NCI-H1105 (cell line): ENCODE results near the gene FREY1.
A peak's percentile ranks its signal among the peaks of the same experiment; 100 is the strongest.

Experiments used
- DNase-seq: peaks from one replicate; lab custom pipeline; 2025; lab: John Stamatoyannopoulos, UW

Gene FREY1

GRCh38 chr11:45870706-45871105 is 36.4 kb downstream of the FREY1 start:
- DNase-seq, result no peak

DNA sequence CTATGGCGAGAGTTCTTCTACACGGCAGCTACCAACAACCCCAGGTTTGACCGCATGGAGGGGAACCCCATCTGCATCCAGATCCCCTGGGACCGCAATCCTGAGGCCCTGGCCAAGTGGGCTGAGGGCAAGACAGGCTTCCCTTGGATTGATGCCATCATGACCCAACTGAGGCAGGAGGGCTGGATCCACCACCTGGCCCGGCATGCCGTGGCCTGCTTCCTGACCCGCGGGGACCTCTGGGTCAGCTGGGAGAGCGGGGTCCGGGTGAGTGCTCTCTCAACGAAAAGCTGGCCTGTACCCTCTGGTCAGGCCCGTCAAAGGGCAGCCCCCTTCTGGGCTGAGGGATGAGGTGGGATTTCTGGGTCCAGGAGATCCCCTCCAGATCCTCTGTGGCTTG is 37.5 kb downstream of the FREY1 start:
- DNase-seq, result no peak

GRCh38 chr11:45864041-45864440 is 43.0 kb downstream of the FREY1 start:
- no peak for DNase-seq

DNA sequence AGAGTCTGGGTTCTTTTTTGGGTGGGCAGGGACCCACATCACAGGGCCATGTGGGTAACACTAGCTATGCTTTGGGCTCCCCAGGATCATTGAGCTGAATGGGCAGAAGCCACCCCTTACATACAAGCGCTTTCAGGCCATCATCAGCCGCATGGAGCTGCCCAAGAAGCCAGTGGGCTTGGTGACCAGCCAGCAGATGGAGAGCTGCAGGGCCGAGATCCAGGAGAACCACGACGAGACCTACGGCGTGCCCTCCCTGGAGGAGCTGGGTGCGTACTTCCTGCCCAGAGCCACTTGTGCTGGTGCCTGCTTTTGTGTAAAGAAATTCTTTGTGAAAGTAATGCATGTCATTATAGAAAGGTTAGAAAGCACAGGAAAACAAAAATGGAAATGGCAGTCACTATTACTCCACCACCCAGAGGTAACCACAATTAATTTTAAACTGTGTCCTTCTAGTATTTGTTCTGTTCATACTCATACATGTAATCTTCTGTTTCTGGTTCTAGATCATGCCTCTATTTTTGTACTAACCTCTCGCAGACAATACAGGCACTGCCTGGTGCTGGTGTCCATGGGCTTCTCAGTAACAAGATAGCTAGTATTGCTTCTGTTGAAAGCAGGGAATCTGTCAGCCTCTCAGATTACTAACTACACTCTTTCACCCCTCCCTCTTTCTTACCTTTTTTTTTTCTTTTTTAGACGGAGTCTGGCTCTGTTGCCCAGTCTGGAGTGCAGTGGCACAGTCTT is 46.1 kb downstream of the FREY1 start:
- no peak for DNase-seq

- no peak for DNase-seq
Measured at GRCh38 chr11:45860348-45860747, 46.7 kb downstream of the FREY1 start.

DNA sequence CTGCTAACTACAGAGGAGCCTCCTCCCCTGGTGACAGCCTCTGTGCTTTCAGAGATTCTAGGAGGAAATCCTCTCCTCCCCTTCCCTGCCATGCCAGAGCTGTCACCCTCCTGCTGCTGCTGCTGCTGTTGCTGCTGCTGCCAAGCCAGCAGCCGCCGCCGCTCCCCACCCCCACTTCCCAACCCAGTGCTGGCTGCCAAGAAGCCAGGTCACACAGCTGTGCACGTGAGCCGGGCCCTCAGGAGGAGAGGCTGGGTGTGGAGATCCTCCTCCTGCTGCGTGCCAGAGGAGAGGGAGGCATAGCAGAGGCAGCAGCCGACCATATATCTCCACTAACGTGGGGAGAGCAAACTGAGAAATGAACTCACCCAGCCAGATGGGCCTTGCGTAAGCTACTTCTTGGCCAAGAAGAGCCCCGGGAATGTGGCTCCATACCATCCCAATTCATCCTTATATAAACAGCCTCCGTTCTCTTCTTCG is 47.4 kb downstream of the FREY1 start:
- DNase-seq, result peak; percentile 85

- no peak for DNase-seq
Measured at GRCh38 chr11:45858751-45859398, 48.2 kb downstream of the FREY1 start.

- DNase-seq, result no peak
Measured at GRCh38 chr11:45857961-45858474, 49.1 kb downstream of the FREY1 start.
